ENCODE results near the gene ADAM23.

The ADAM23 gene

GRCh38 chr2:206611191-206611590 lies 167.9 kb downstream of the ADAM23 start:
- no peak overlapping the region for H3K27ac ChIP-seq
- TF ChIP-seq ZFX (IDR thresholded peaks at IDR 0.05): no peak
- TF ChIP-seq, protein P1, sequence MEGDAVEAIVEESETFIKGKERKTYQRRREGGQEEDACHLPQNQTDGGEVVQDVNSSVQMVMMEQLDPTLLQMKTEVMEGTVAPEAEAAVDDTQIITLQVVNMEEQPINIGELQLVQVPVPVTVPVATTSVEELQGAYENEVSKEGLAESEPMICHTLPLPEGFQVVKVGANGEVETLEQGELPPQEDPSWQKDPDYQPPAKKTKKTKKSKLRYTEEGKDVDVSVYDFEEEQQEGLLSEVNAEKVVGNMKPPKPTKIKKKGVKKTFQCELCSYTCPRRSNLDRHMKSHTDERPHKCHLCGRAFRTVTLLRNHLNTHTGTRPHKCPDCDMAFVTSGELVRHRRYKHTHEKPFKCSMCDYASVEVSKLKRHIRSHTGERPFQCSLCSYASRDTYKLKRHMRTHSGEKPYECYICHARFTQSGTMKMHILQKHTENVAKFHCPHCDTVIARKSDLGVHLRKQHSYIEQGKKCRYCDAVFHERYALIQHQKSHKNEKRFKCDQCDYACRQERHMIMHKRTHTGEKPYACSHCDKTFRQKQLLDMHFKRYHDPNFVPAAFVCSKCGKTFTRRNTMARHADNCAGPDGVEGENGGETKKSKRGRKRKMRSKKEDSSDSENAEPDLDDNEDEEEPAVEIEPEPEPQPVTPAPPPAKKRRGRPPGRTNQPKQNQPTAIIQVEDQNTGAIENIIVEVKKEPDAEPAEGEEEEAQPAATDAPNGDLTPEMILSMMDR (conservative IDR thresholded peaks at IDR 0.05): no peak

GRCh38 chr2:206611736-206612135 lies 168.4 kb downstream of the ADAM23 start:
- no peak for TF ChIP-seq ZFX (IDR thresholded peaks at IDR 0.05)
- TF ChIP-seq, protein P1 (conservative IDR thresholded peaks at IDR 0.05): no peak
- H3K27ac ChIP-seq: no peak overlapping the region

DNA sequence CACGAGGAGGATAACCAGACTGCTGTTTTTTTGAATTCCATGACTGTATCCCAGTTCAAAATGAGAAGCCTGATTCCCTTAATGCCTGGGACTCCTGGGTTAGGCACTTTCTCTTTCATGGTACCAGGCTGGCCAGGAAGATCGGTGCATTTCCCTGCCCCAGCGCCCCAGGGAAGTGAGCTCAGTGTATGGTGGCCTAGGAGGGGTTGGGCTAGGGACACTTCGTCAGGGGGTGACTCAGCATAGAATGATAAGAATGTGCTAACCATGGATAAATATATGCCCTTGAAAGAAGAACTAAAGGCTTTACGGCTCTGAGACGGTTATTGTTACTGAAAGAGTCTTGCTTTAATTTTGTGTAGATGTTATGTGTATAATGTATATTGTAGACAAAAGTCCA lies 171.5 kb downstream of the ADAM23 start:
- no peak overlapping the region for H3K27ac ChIP-seq
- TF ChIP-seq, protein P1 (conservative IDR thresholded peaks at IDR 0.05): no peak

- TF ChIP-seq ZFX (IDR thresholded peaks at IDR 0.05): no peak
- TF ChIP-seq, protein P1 (conservative IDR thresholded peaks at IDR 0.05): no peak; the same call in 1 of the 2 replicates
These were observed 172.2 kb downstream of the ADAM23 start for GRCh38 chr2:206615417-206616089.

GRCh38 chr2:206616151-206616550 lies 172.8 kb downstream of the ADAM23 start:
- TF ChIP-seq ZFX (IDR thresholded peaks at IDR 0.05): no peak
- TF ChIP-seq, protein P1 (conservative IDR thresholded peaks at IDR 0.05): no peak
- H3K27ac ChIP-seq: no peak overlapping the region

More at GRCh38 chr2:206615417-206616089, 172.2 kb downstream of the ADAM23 start:
- no peak overlapping the region for H3K27ac ChIP-seq

DNA sequence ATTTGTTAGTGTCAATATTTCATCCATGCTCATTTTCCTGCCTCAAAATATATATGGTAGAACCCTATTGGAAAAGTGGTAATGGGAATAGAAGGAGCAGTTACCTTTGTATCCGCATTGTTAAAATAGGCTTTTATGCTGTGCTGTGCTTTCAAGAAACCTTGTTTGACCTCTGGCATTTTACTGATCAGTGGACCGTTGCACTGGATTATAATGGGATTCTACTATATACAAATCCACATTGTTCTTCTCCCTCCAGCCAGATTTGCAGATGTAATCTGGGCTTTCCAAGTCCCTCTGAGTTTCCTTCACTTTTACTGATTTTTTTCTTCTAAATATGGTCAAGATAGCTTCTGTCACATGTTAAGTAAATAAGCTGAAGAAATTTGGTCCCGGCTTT lies 175.7 kb downstream of the ADAM23 start:
- TF ChIP-seq, protein P1 (conservative IDR thresholded peaks at IDR 0.05): no peak
- no peak for TF ChIP-seq ZFX (IDR thresholded peaks at IDR 0.05)
- no peak overlapping the region for H3K27ac ChIP-seq

- TF ChIP-seq, protein P1 (conservative IDR thresholded peaks at IDR 0.05): no peak
- TF ChIP-seq ZFX (IDR thresholded peaks at IDR 0.05): no peak
- H3K27ac ChIP-seq: no peak overlapping the region
These were observed 182.8 kb downstream of the ADAM23 start for GRCh38 chr2:206626108-206626507.
